GM19240 (cell line): ENCODE results near the gene BCAS3.
"Not testable (repeated sequence)": the region's sequence is repeated elsewhere in the genome, so short reads cannot be mapped to it uniquely, and the experiment has no call there.

ENCODE experiments used
- DNase-seq: peaks from one replicate; pipeline ENCODE4 v3.0.0; 2011; ENCODE audit warnings: low spot score; ENCODE audit not compliant: insufficient read length

The BCAS3 gene

DNA sequence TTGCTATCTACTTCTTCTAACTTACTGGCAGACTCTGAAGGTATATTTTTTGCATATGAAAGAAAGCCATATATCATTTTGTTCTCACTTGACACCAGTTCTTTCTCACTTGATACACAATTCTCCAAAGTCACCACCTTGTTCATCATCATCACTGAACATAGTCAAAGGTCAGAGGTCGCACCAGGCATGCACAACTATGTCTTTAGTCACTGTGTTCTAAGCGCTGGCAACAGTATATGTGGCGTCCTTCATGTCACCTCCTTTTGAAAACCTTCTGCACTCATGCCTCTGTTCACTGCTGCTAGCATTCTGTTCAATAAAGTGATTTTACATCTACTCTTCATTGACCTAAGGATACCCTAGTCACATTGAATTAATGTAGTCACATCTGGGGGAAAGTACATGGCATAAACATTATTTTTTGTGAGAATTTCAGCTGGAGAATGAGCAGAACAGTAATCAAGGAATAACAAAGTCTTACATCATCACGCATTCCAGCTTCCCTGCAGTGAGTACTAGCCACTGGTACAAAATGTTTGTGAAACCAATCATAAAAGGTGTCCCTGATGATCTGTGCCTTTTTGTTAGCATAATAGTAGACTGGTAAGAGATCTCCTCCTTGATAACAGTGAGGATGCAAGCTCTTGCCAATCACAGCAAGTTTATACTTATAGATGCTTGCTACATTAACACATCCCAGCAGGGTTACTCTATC lies 754.1 kb downstream of the BCAS3 start:
- no peak for DNase-seq

DNA sequence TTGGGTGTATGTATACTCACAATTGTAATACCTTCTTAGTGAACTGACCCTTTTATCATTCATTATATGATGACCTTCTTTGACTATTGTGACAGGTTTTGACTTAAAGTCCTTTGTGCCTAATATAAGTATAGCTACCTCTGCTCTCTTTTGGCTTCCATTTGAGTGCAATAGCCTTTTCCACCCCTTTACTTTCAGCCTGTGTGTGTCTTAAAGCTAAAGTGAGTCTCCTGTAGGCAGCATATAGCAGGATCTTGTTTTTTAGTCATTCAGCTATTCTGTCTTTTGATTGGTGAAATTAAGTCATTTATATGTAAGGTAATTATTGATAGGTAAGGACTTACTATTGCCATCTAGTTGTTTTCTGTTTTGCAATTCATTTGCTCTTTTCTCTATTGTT lies 758.6 kb downstream of the BCAS3 start:
- no peak for DNase-seq

DNA sequence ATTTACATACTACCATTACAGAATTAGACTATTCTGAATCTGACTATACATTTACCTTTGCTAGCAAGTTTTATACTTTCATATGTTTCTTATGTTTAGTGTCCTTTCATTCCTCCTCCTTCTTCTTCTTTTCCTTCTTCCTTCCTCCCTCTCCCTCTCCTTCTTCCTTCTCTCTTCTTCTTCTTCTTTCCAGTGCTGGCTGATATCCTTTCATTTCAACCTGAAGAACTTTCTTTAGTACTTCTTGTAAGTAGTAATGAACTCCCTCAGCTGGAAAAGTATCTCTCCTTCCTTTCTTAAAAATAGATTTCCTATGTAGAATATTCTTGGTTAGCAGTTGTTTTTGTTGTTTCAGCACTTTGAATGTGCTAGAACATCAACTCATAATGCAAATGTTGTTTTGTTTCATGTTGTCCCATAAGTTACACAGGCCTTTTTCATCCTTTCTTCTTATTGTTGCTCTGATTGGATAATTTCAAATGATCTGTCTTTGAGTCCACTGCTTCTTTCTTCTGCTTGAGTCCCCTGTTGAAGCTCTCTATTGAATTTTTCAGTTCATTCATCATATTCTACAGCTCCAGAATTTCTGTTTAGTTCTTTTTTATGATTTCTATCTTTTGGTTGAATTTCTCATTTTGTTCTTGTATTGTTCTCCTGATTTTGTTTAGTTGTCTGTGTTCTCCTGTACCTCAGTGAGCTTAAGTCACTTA lies 759.5 kb downstream of the BCAS3 start:
- DNase-seq = no peak

DNA sequence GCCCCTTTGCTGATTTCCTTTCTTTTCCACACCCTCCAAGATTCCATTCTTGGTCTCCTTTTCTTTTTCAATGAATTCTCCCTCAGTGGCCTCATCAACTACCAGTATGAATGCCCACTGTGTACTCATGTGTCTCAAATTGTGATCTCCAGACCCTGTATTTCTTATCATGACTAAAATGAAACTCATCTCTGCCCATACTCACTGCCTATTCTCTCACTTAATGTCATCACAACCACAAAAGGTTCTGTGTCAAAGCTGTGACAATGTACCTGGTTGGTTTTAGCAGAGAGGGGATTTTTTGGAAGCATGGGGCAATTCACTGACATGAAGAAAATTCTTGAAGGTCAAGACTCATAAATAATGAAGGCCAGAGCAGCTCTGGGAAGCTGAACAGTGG lies 763.0 kb downstream of the BCAS3 start:
- no peak for DNase-seq

DNA sequence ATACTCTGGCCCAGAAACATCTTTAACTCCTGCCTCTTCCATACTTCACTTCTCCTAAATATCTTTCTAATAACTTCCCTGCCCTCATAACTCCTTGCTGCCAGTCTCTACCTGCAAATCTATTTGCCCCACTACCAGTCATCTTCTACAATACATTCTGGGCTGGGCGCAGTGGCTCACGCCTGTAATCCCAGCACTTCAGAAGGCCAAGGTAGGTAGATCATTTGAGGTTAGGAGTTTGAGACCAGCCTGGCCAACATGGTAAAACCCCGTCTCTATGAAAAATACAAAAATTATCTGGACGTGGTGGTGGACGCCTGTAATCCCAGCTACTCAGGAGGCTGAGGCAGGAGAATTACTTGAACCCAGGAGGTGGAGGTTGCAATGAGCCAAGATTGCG lies 763.9 kb downstream of the BCAS3 start:
- not testable (repeated sequence) for DNase-seq

DNA sequence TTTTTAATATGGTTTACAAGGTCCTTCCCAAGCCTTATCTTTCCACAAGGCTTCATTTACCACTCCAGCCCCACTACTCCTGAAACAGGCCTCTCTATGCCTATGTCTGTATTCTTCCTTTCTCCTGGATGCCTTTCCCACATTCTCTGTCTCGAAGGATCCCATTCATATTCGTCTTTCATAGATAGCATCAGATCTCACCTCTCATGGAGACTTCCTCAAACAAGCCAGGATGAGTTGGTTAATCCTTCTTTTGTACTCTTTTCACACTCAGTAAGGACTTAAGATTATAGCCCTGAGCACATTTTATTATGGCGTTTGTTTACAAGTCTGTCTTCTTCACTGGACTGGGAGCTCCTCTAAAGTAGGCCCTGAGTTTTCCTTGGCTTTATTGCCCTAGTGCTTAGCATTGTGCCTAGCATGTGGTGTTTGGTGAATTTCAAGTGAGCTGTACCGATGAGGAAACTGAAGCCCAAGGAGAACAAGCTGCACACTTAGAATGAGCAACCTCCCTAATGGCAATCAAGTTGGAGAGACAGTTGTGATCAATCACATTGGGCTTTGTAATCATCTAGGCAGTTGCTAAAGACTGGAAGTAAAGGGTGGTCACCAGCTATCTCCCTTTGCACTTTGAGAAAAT lies 764.6 kb downstream of the BCAS3 start:
- no peak for DNase-seq
